ENCODE data around the gene CTCFL.

CTCFL gene

GRCh38 chr20:57525328-57526086 lies 567 bp upstream of the CTCFL start:
- Histone ChIP-seq H3K4me1 (ENCODE audit: control insufficient read depth in 1 of 2, insufficient read depth in 2 of 2, low read length in 2 of 2) (no peaks in the 10 kb centered on the region), H3K9ac (ENCODE audit: low read length) (no peak overlapping the region), H4K12ac (ENCODE audit: low read depth, low read length) (no peak overlapping the region), H3K4me3 (ENCODE audit: low read depth, low read length) (no peak overlapping the region), H3K27ac (ENCODE audit: low read depth, low read length) (no peak overlapping the region), H2BK120ac (ENCODE audit: insufficient read depth, low read length, poor library complexity) (no peak overlapping the region), H2AK5ac (ENCODE audit: low read length) (no peak overlapping the region), H3K4me2 (ENCODE audit: low read length) (no peak overlapping the region), H2BK12ac (ENCODE audit: low read length) (no peak overlapping the region), H3K36me3 (ENCODE audit: control insufficient read depth in 1 of 2, insufficient read depth in 2 of 2, low read length in 2 of 2) (no peaks in the 10 kb centered on the region), H3K79me1 (ENCODE audit: low read length) (no peaks in the 10 kb centered on the region), H2AFZ (ENCODE audit: insufficient read depth, low read length, poor library complexity) (no peak overlapping the region), H3K18ac (ENCODE audit: low read length) (no peak overlapping the region), H3K4ac (ENCODE audit: low read depth, low read length) (no peak overlapping the region), H4K8ac (ENCODE audit: low read depth, low read length) (no peak overlapping the region), H3K79me2 (ENCODE audit: control insufficient read depth, insufficient read depth, low read length, poor library complexity) (no peaks in the 10 kb centered on the region), H3K23ac (ENCODE audit: low read length) (no peak overlapping the region), H3K14ac (ENCODE audit: low read length) (no peak overlapping the region), H3K9me3 (ENCODE audit: insufficient read depth, low read depth, low read length) (no peaks in the 10 kb centered on the region), H2BK5ac (ENCODE audit: low read depth, low read length, poor library complexity) (no peak overlapping the region), H4K91ac (ENCODE audit: low read depth, low read length) (no peak overlapping the region), H3K27me3 (ENCODE audit: insufficient read depth, low read length) (no peaks in the 10 kb centered on the region)
- DNase-seq: no peak
- WGBS (ENCODE audit: extremely low coverage, insufficient coverage, insufficient read length): no CpG with 5 or more reads among the region's 10 CpGs

- Histone ChIP-seq H3K4me3 (ENCODE audit: low read depth, low read length) (no peak overlapping the region), H2AK5ac (ENCODE audit: low read length) (no peak overlapping the region), H3K4me2 (ENCODE audit: low read length) (no peak overlapping the region), H3K23ac (ENCODE audit: low read length) (no peak overlapping the region), H4K91ac (ENCODE audit: low read depth, low read length) (no peak overlapping the region), H3K27ac (ENCODE audit: low read depth, low read length) (no peak overlapping the region), H3K9me3 (ENCODE audit: insufficient read depth, low read depth, low read length) (no peaks in the 10 kb centered on the region), H3K79me2 (ENCODE audit: control insufficient read depth, insufficient read depth, low read length, poor library complexity) (no peaks in the 10 kb centered on the region), H3K14ac (ENCODE audit: low read length) (no peak overlapping the region), H3K79me1 (ENCODE audit: low read length) (no peaks in the 10 kb centered on the region), H4K8ac (ENCODE audit: low read depth, low read length) (no peak overlapping the region), H4K12ac (ENCODE audit: low read depth, low read length) (no peak overlapping the region), H3K4ac (ENCODE audit: low read depth, low read length) (no peak overlapping the region), H3K4me1 (ENCODE audit: control insufficient read depth in 1 of 2, insufficient read depth in 2 of 2, low read length in 2 of 2) (no peaks in the 10 kb centered on the region), H2BK12ac (ENCODE audit: low read length) (no peak overlapping the region), H3K9ac (ENCODE audit: low read length) (no peak overlapping the region), H3K18ac (ENCODE audit: low read length) (no peak overlapping the region), H3K27me3 (ENCODE audit: insufficient read depth, low read length) (no peaks in the 10 kb centered on the region), H3K36me3 (ENCODE audit: control insufficient read depth in 1 of 2, insufficient read depth in 2 of 2, low read length in 2 of 2) (no peaks in the 10 kb centered on the region), H2AFZ (ENCODE audit: insufficient read depth, low read length, poor library complexity) (no peak overlapping the region), H2BK120ac (ENCODE audit: insufficient read depth, low read length, poor library complexity) (no peak overlapping the region), H2BK5ac (ENCODE audit: low read depth, low read length, poor library complexity) (no peak overlapping the region)
- WGBS (ENCODE audit: extremely low coverage, insufficient coverage, insufficient read length): no CpG with 5 or more reads among the region's 11 CpGs
- DNase-seq: no peak
Measured at GRCh38 chr20:57523782-57524181, 1.2 kb downstream of the CTCFL start.

- Histone ChIP-seq H4K91ac (ENCODE audit: low read depth, low read length) (no peak overlapping the region), H3K18ac (ENCODE audit: low read length) (no peak overlapping the region), H3K36me3 (ENCODE audit: control insufficient read depth in 1 of 2, insufficient read depth in 2 of 2, low read length in 2 of 2) (no peaks in the 10 kb centered on the region), H2BK12ac (ENCODE audit: low read length) (no peak overlapping the region), H2BK120ac (ENCODE audit: insufficient read depth, low read length, poor library complexity) (no peak overlapping the region), H2BK5ac (ENCODE audit: low read depth, low read length, poor library complexity) (no peak overlapping the region), H3K14ac (ENCODE audit: low read length) (no peak overlapping the region), H3K9me3 (ENCODE audit: insufficient read depth, low read depth, low read length) (no peaks in the 10 kb centered on the region), H3K27ac (ENCODE audit: low read depth, low read length) (no peak overlapping the region), H3K27me3 (ENCODE audit: insufficient read depth, low read length) (no peaks in the 10 kb centered on the region), H2AK5ac (ENCODE audit: low read length) (no peak overlapping the region), H4K8ac (ENCODE audit: low read depth, low read length) (no peak overlapping the region), H3K4me2 (ENCODE audit: low read length) (no peak overlapping the region), H3K79me1 (ENCODE audit: low read length) (no peaks in the 10 kb centered on the region), H3K9ac (ENCODE audit: low read length) (no peak overlapping the region), H3K4me1 (ENCODE audit: control insufficient read depth in 1 of 2, insufficient read depth in 2 of 2, low read length in 2 of 2) (no peaks in the 10 kb centered on the region), H2AFZ (ENCODE audit: insufficient read depth, low read length, poor library complexity) (no peak overlapping the region), H3K79me2 (ENCODE audit: control insufficient read depth, insufficient read depth, low read length, poor library complexity) (no peaks in the 10 kb centered on the region), H4K12ac (ENCODE audit: low read depth, low read length) (no peak overlapping the region), H3K4me3 (ENCODE audit: low read depth, low read length) (no peak overlapping the region), H3K4ac (ENCODE audit: low read depth, low read length) (no peak overlapping the region), H3K23ac (ENCODE audit: low read length) (no peak overlapping the region)
- no CpG with 5 or more reads among the region's 5 CpGs for WGBS (ENCODE audit: extremely low coverage, insufficient coverage, insufficient read length)
- DNase-seq: no peak
Measured at GRCh38 chr20:57522380-57523140, 2.4 kb downstream of the CTCFL start.

GRCh38 chr20:57517904-57518303 lies 7.0 kb downstream of the CTCFL start:
- Histone ChIP-seq H3K9ac (ENCODE audit: low read length) (no peak overlapping the region), H2BK5ac (ENCODE audit: low read depth, low read length, poor library complexity) (no peak overlapping the region), H2BK120ac (ENCODE audit: insufficient read depth, low read length, poor library complexity) (no peak overlapping the region), H4K91ac (ENCODE audit: low read depth, low read length) (no peak overlapping the region), H2AFZ (ENCODE audit: insufficient read depth, low read length, poor library complexity) (no peak overlapping the region), H3K4ac (ENCODE audit: low read depth, low read length) (no peak overlapping the region), H3K27ac (ENCODE audit: low read depth, low read length) (no peak overlapping the region), H3K79me1 (ENCODE audit: low read length) (no peaks in the 10 kb centered on the region), H3K23ac (ENCODE audit: low read length) (no peak overlapping the region), H3K4me3 (ENCODE audit: low read depth, low read length) (no peak overlapping the region), H3K79me2 (ENCODE audit: control insufficient read depth, insufficient read depth, low read length, poor library complexity) (no peaks in the 10 kb centered on the region), H3K18ac (ENCODE audit: low read length) (no peak overlapping the region), H3K4me2 (ENCODE audit: low read length) (no peak overlapping the region), H3K14ac (ENCODE audit: low read length) (no peak overlapping the region), H4K8ac (ENCODE audit: low read depth, low read length) (no peak overlapping the region), H3K4me1 (ENCODE audit: control insufficient read depth in 1 of 2, insufficient read depth in 2 of 2, low read length in 2 of 2) (no peaks in the 10 kb centered on the region), H2AK5ac (ENCODE audit: low read length) (no peak overlapping the region), H3K9me3 (ENCODE audit: insufficient read depth, low read depth, low read length) (no peaks in the 10 kb centered on the region), H3K36me3 (ENCODE audit: control insufficient read depth in 1 of 2, insufficient read depth in 2 of 2, low read length in 2 of 2) (no peaks in the 10 kb centered on the region), H3K27me3 (ENCODE audit: insufficient read depth, low read length) (no peaks in the 10 kb centered on the region), H2BK12ac (ENCODE audit: low read length) (no peak overlapping the region), H4K12ac (ENCODE audit: low read depth, low read length) (no peak overlapping the region)
- WGBS (ENCODE audit: extremely low coverage, insufficient coverage, insufficient read length): no CpG with 5 or more reads among the region's 5 CpGs
- DNase-seq: no peak

All from trophoblast cell (in vitro differentiated cells and primary cell).